Loucy (cell line): ENCODE results near the gene RIMBP2.

Source experiments
- H2AFZ ChIP-seq: fragments of 200-600 bp; sonication (generic); 2 replicates; pipeline ENCODE4 v1.6.0; 2016; ENCODE audit warnings: antibody characterized with exemption, mild to moderate bottlenecking, low read length, moderate library complexity
- H3F3A ChIP-seq: fragments of 200-600 bp; 2 replicates; pipeline ENCODE4 v1.6.0; 2016; ENCODE audit warnings: antibody characterized with exemption, low read depth, mild to moderate bottlenecking
- H3K27me3 ChIP-seq: fragments of 200-600 bp; sonication (generic); 2 replicates; pipeline ENCODE4 v1.6.1; 2014; ENCODE audit warnings: low read length, mild to moderate bottlenecking; ENCODE audit not compliant: insufficient read depth, poor library complexity, severe bottlenecking
- H3K36me3 ChIP-seq: fragments of 200-600 bp; sonication (generic); 2 replicates; pipeline ENCODE4 v1.6.1; 2016; ENCODE audit warnings: low read length; ENCODE audit not compliant: insufficient read depth
- H3K4me1 ChIP-seq: fragments of 200-600 bp; sonication (generic); 2 replicates; pipeline ENCODE4 v1.5.1; 2014; ENCODE audit warnings: low read length, mild to moderate bottlenecking; ENCODE audit not compliant: insufficient read depth, poor library complexity, severe bottlenecking
- H3K4me2 ChIP-seq: fragments of 200-600 bp; sonication (generic); 2 replicates; pipeline ENCODE4 v1.6.0; 2014; ENCODE audit warnings: antibody characterized with exemption, low read length, low read depth, mild to moderate bottlenecking; ENCODE audit not compliant: poor library complexity, severe bottlenecking
- H3K4me3 ChIP-seq: fragments of 200-600 bp; sonication (generic); 2 replicates; pipeline ENCODE4 v1.5.1; 2014; ENCODE audit warnings: low read length, mild to moderate bottlenecking, mixed read lengths; ENCODE audit not compliant: poor library complexity, severe bottlenecking
- H3K79me2 ChIP-seq: fragments of 200-600 bp; sonication (generic); 2 replicates; pipeline ENCODE4 v1.6.1; 2014; ENCODE audit warnings: low read length; ENCODE audit not compliant: insufficient read depth
- H3K9ac ChIP-seq: fragments of 200-600 bp; sonication (generic); 2 replicates; pipeline ENCODE4 v1.6.0; 2014; ENCODE audit warnings: mild to moderate bottlenecking, low read depth, low read length, moderate library complexity; ENCODE audit not compliant: poor library complexity, severe bottlenecking
- H3K9me2 ChIP-seq: fragments of 200-600 bp; sonication (generic); replicated peaks from 2 replicates; pipeline ENCODE4 v1.6.1; 2016; ENCODE audit warnings: low read depth, low read length, mixed read lengths
- H3K9me3 ChIP-seq: fragments of 200-600 bp; sonication (generic); 2 replicates; pipeline ENCODE4 v1.6.1; 2014; ENCODE audit warnings: mild to moderate bottlenecking, antibody characterized with exemption, low read length, low read depth; ENCODE audit not compliant: insufficient read depth
- H4K20me1 ChIP-seq: fragments of 200-600 bp; sonication (generic); 2 replicates; pipeline ENCODE4 v1.6.0; 2014; ENCODE audit warnings: antibody characterized with exemption, low read length, mild to moderate bottlenecking; ENCODE audit not compliant: insufficient read depth, poor library complexity, severe bottlenecking
- CTCF ChIP-seq: fragments of 200-600 bp; sonication (generic); conservative IDR thresholded peaks from 2 replicates; pipeline ENCODE4 v1.5.1; 2014; ENCODE audit warnings: mild to moderate bottlenecking, antibody characterized with exemption, low read length
- EZH2phosphoT487 ChIP-seq: fragments of 200-600 bp; IDR thresholded peaks from 2 replicates; pipeline ENCODE4 v1.6.1; 2018; ENCODE audit warnings: antibody characterized with exemption, mild to moderate bottlenecking, moderate library complexity, borderline replicate concordance

The RIMBP2 gene

GRCh38 chr12:130483616-130484180 is 232.4 kb downstream of the RIMBP2 start:
- H3K9me3 ChIP-seq = peaks cover 1% of the 10 kb centered on the region; the same call in 1 of the 2 replicates
- no peaks in the 10 kb centered on the region for H3K27me3 ChIP-seq
- H3K4me1 ChIP-seq = no peaks in the 10 kb centered on the region
- no peaks in the 10 kb centered on the region for H3K9me2 ChIP-seq
- no peak overlapping the region for H3K9ac ChIP-seq
- no peak for TF ChIP-seq CTCF
- TF ChIP-seq EZH2phosphoT487 = no peak
- H3K36me3 ChIP-seq = no peaks in the 10 kb centered on the region
- H3K79me2 ChIP-seq = no peaks in the 10 kb centered on the region
- no peak overlapping the region for H3K4me2 ChIP-seq
- no peak overlapping the region for H3K4me3 ChIP-seq
- no peak overlapping the region for H2AFZ ChIP-seq
- H3F3A ChIP-seq = no peaks in the 10 kb centered on the region
- no peaks in the 10 kb centered on the region for H4K20me1 ChIP-seq

GRCh38 chr12:130482448-130482847 is 233.7 kb downstream of the RIMBP2 start:
- no peaks in the 10 kb centered on the region for H4K20me1 ChIP-seq
- no peaks in the 10 kb centered on the region for H3K27me3 ChIP-seq
- no peaks in the 10 kb centered on the region for H3K79me2 ChIP-seq
- no peaks in the 10 kb centered on the region for H3F3A ChIP-seq
- no peak overlapping the region for H3K4me3 ChIP-seq
- H3K9me2 ChIP-seq = no peaks in the 10 kb centered on the region
- H3K9me3 ChIP-seq = peaks cover 6% of the 10 kb centered on the region; the same call in 1 of the 2 replicates
- H2AFZ ChIP-seq = no peak overlapping the region
- no peak overlapping the region for H3K4me2 ChIP-seq
- H3K4me1 ChIP-seq = no peaks in the 10 kb centered on the region
- no peaks in the 10 kb centered on the region for H3K36me3 ChIP-seq
- H3K9ac ChIP-seq = no peak overlapping the region
- TF ChIP-seq EZH2phosphoT487 (no peak), CTCF (no peak)

GRCh38 chr12:130481392-130481879 is 234.7 kb downstream of the RIMBP2 start:
- TF ChIP-seq EZH2phosphoT487 (no peak), CTCF (no peak)
- no peaks in the 10 kb centered on the region for H3F3A ChIP-seq
- no peaks in the 10 kb centered on the region for H3K27me3 ChIP-seq
- H3K4me1 ChIP-seq = no peaks in the 10 kb centered on the region
- H3K9me3 ChIP-seq = peaks cover 6% of the 10 kb centered on the region; the same call in 1 of the 2 replicates
- H4K20me1 ChIP-seq = no peaks in the 10 kb centered on the region
- no peaks in the 10 kb centered on the region for H3K9me2 ChIP-seq
- H3K36me3 ChIP-seq = no peaks in the 10 kb centered on the region
- no peak overlapping the region for H3K9ac ChIP-seq
- H3K4me2 ChIP-seq = no peak overlapping the region
- no peak overlapping the region for H2AFZ ChIP-seq
- no peaks in the 10 kb centered on the region for H3K79me2 ChIP-seq
- H3K4me3 ChIP-seq = no peak overlapping the region
